ENCODE data around the gene TPSAB1.

DNA sequence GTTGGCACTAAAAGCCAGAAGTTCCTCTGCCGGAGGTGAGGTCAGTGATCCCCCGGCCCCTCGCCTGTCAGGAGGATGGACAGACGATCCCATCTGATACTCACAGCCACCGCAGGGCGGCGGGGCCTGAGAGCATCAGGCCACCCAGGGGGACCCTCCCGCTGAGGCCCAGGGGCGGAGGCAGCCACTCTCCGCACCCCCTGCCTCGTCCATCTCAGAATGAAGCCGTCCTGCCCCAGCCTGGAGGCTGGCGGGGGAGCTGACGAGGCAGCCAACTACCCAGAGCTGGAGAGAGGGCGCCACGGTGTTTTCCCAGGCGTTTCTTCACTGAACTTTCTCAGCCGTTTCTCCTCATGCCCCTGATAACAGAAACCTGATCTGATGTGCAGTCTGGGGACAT lies 38.0 kb downstream of the TPSAB1 start:
- TF ChIP-seq CTCF (IDR thresholded peaks at IDR 0.05) = no peak
- no peak for TF ChIP-seq POLR2A (IDR thresholded peaks at IDR 0.05)
